ENCODE measurements around the gene HMSD. TPM values are rescaled to one million over a fixed set of nuclear protein-coding genes. Genes with fewer than 3 reads are reported as not detected.

The HMSD gene
- total and polyA plus RNA-seq, 2 of the 13 experiments (the other 11 are each of a cell fraction or from before 2014, with no cell fraction given) = not detected

GRCh38 chr18:63936156-63936931 is 12.8 kb upstream of the HMSD start:
- ChIA-PET POLR2A (no interaction called here), CTCF (ENCODE audit: low intra/inter-chr PET ratio, low total read pairs) (interaction anchor here (1.1 to 1.6 kb wide), 3 partner anchors 46 to 418 kb away, joined by 3 to 20 read pairs (median 8); no protein-coding TSS in a partner anchor)
- FAIRE-seq = no peak
- Histone ChIP-seq H3K27me3 (ENCODE audit: control insufficient read depth in 1 of 2, insufficient read depth in 2 of 2, low read length in 2 of 2) (0 out of 5 replicates have a peak, but pooled peaks cover 0 to 9% of the 10 kb centered on the region in 2 experiments), H3K36me3 (replicated peaks in 1 of 2; ENCODE audit: control insufficient read depth in 1 of 2, insufficient read depth in 2 of 2, low read length in 2 of 2) (no peaks in the 10 kb centered on the region), H2AFZ (ENCODE audit: low read length) (no peak overlapping the region), H3K9ac (ENCODE audit: insufficient read depth, low read depth, low read length) (no peak overlapping the region), H3K9me3 (ENCODE audit: low read length) (no peaks in the 10 kb centered on the region), H4K20me1 (ENCODE audit: insufficient read depth, low read length) (no peaks in the 10 kb centered on the region), H3K79me2 (ENCODE audit: insufficient read depth, low read length) (no peaks in the 10 kb centered on the region), H3K27ac (ENCODE audit: extremely low read length, insufficient read depth, low read length) (no peak overlapping the region), H3K4me1 (ENCODE audit: insufficient read depth, low read length) (no peaks in the 10 kb centered on the region), H3K4me3 (replicated peaks in 1 of 3; ENCODE audit: insufficient read depth in 1 of 3, low read depth in 2 of 3, low read length in 3 of 3) (peak overlapping the region in 1 of 3 experiments; percentile 28; a peak in 1 of 6 replicates), H3K4me2 (ENCODE audit: low read depth, low read length) (peak overlapping the region; percentile 55)
- intact Hi-C loops (cut with micrococcal nuclease; ENCODE audit: unreplicated experiment) = loop anchor here (1.0 kb wide), 2 partner anchors 45 to 418 kb away; no protein-coding TSS in a partner anchor
- ATAC-seq = peak; percentile 100
- peak; percentile 55 for DNase-seq (ENCODE audit: low spot score)
- no TSS peak for BruUV-seq (replicated peaks)
- in situ Hi-C loops (cut with HindIII; ENCODE audit: extremely low pct_ligation_motif_present, low pct_unique_long_range_greater_than_20kb) = no loop called here
- WGBS (ENCODE audit: low lambda C conversion rate) = 21% methylated on average over 13 of the region's 54 CpGs
- TF ChIP-seq ZNF574 (CRISPR knock-in tag; IDR thresholded peaks at IDR 0.05) = peak; percentile 73
- TF ChIP-seq ETV5 (CRISPR knock-in tag; IDR thresholded peaks at IDR 0.05; ENCODE audit: borderline replicate concordance) = peak; percentile 19; the same call in 1 of the 2 replicates
- no peak for TF ChIP-seq TCF7L2 (IDR thresholded peaks at IDR 0.05; ENCODE audit: low read depth, low read length)
- TF ChIP-seq PCBP1 (IDR thresholded peaks at IDR 0.05; ENCODE audit: borderline replicate concordance, low read depth, low read length) = 0 out of 2 replicates have a peak, but pooled peaks have one; percentile 29
- TF ChIP-seq SMC3 (IDR thresholded peaks at IDR 0.05; ENCODE audit: low read length) = peak; percentile 34; the same call in 1 of the 2 replicates
- TF ChIP-seq UBTF (CRISPR knock-in tag; IDR thresholded peaks at IDR 0.05) = peak; percentile 50; the same call in 1 of the 2 replicates
- TF ChIP-seq ELF1 (CRISPR knock-in tag; IDR thresholded peaks at IDR 0.05) = peak; percentile 82
- TF ChIP-seq ZFX (CRISPR knock-in tag; IDR thresholded peaks at IDR 0.05; ENCODE audit: low read depth) = peak; percentile 63; the same call in 1 of the 2 replicates
- no peak for TF ChIP-seq ZNF407 (CRISPR knock-in tag; IDR thresholded peaks at IDR 0.05; ENCODE audit: not compliant biosample characterization)
